ENCODE measurements around the gene NAA25.

The NAA25 gene

DNA sequence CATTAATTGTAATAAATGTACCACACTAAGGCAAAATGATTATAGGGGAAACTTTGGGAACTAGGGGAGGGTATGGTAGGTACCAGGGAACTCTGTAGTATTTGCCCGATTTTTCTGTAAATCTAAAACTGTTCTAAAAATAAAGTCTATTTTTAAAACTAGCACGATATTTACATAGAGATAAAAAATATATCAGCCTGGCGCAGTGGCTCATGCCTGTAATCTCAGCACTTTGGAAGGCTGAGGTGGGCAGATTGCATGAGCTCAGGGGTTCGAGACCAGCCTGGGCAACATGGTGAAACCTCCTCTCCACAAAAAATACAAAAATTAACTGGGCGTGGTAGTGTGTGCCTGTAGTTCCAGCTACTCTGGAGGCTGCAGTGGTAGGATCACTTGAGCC is 128.0 kb downstream of the NAA25 start:
- no peak for DNase-seq (ENCODE audit: low read depth in 3 of 3, low spot score in 1 of 3)

GRCh38 chr12:111978545-111978944 is 130.0 kb downstream of the NAA25 start:
- no peak for DNase-seq (ENCODE audit: low read depth in 3 of 3, low spot score in 1 of 3)

DNA sequence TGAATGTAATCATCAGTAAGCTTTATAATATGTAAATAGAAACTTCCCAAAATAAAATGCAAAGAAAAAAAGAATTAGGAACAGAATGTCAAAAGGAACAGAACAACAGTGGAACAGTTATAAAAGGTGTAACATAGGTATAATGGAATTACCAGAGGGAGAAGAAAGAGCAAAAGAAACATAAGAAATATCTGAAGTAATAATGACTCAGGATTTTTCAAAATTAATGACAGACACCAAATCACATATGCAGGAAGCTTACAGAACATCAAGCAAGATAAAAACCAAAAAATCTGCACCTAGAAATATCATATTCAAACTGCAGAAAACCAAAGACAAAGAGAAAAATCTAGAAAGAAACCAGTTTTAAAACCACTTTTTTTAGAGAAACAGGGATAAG is 131.7 kb downstream of the NAA25 start:
- DNase-seq (ENCODE audit: low read depth in 3 of 3, low spot score in 1 of 3), result no peak
